ENCODE data around the gene BDNF.
"Not testable (repeated sequence)": the region's sequence is repeated elsewhere in the genome, so short reads cannot be mapped to it uniquely, and the experiment has no call there.

BDNF gene

DNA sequence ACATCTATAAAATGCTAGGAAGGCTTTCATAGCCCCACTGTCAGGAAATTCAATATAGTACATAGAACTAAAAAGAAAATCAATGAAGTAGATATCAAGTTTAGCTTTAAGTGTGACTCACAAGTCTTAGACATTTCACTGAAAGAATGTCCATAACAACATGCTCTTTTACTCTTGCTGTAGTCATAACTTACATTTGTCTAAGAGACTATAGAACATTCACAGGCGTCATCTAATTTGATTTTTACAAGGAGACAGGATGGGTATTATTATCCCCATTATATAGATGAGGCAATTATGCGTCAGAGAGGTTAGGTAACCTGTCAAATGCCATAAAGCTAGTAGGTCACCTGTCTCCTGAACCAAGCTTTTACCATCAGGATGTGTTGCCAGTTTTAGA lies 36.9 kb downstream of the BDNF start:
- DNase-seq = no peak

DNA sequence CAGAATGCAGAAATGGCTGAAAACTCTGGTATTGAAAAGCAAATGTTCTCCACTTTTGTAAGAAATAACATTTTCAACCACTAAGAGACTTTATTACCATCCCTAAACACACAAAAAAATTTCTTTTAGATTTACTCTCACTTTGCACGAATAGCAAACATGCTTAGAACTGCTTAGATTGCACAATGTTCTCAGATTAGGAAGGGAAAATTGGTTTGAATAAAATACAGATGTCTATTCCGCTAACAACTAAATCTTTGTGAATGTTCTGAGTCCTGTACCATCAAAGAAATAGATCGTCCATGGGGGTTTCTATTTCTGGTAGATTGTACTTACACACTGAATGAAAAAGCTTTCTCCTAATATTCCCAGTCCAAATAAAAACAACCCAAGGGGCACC lies 40.1 kb downstream of the BDNF start:
- DNase-seq = no peak

DNA sequence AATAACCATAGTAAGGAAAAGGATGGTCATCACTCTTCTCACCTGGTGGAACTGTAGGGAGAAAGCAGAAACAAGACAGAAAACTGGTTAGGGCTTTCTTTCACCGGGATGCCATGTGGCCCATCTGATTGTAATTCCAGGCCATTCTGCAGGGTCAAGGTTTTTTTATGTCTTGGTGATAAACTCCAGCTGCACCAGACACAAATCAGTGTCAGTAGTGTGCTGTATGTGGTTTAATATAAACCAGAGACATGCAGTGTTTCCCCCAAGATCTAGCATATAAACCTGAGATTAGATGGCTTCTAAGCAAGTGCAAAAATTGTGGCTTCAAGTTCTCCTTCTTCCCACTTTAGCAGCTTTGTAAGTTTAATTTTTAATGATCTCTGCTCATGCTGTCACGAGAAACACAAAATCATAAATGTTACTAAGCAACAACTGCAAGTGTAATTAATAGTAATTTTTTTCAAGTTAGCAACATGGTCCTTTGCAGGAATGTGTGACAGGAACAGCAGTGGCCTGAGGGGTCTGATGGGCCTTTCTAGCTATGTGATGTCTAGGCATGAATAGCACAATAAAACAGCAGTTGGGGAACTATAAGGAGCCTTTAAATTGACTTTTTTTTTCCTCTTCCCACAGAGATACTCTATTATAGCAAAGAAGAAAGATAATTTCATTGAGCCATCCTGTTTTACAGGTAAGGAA lies 41.6 kb downstream of the BDNF start:
- no peak for DNase-seq

DNA sequence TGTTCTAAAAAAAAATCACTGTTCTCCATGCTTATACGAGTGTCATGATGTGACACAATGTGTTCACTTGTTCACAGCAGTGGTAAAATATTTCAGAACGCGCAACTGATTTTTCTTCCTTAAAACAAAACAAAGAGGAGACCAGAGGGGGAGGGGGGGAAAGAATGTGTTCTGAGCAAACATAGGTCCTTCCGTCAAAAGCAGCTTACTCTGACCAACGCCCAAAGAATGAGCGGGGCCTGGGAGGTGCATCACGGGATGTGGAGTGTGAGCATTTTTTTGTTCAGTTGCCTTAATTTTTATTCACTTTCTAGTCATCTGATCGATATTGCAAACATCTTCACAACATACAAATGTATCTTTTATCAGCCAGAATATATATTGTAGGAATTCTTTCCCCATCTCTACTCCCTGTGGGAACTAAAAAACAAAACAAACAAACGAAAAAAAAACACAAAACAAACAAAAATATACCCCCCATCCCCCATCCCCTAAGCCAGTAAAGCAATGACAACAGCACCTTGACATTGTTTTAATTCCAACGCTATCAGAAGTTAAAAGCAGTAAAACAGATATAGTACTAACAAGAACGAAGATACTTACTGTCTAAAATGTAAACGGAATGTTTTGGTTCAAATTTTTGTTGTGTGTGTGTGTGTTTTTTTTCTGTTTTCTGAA lies 43.3 kb downstream of the BDNF start:
- DNase-seq = no peak

DNA sequence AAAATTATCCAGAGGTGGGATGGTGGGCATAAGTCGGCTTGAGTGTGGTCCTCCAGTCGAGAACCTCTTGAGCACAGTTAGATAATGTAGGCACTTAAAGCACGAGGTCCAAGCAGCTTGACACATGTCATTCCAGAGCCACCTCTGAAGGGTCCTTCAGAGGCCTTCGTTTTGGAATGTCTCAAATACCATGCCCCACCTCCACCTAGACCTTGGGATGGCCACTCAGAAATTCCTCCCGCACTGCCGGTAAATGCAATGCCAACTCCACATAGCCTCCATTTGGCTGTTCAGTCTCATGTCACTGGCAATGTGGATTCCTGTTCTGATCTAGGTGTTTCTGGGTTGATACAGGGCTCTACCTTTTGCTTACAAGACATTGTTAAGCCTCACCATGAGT lies 43.9 kb downstream of the BDNF start:
- DNase-seq = no peak

DNA sequence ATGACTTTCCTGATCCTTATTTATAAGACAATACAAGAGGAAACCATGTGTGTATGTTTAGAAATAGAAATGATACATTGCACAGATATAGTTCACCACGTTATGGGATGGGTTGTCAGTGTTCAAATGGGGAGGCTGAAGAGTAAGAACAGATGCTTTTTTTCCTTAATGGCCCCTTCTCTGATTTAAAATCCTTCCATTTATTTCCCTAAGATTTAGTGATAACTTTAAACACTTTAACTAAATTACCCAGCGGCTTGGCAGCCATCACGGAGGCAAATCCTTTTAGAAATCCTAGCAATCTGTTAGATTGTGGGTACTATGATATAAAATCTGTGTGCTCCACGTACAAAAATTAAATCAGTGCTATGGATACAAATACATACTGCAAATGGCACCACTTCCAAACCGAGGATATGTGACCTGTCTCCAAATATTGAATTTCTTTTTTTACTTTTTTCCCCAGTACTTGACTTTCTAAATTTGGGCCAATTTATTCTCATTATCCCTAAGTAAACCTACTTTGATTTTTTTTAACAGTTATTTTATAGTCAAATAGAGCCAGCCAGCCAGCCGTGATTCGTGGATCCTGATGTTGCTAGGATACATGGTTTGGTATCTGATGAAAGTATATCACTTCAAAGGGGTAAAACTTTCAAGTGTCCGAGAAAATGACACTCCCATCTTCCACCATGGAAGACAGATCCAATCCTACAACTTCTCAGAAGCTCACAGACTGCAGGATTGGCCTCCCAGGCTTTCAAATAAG lies 46.1 kb downstream of the BDNF start:
- no peak for DNase-seq

DNA sequence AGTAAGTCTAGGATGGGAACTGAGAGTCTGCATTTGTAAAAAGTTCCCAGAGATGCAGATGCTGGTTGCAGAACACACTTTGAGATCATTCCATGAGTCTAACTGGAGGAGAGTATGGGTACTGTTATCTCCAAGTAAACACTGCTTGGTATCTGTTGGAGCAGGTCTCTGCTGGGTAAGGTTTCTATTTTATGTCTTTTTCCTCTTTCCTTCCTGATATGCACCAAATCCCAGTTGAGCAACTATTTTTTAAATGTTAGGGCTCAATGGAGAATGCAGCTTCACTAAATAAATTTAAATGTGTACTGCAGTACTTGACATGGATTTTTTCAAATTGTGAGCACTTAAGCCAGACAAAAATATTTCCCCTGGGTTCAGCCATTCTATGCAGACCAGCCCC lies 48.5 kb downstream of the BDNF start:
- no peak for DNase-seq

DNA sequence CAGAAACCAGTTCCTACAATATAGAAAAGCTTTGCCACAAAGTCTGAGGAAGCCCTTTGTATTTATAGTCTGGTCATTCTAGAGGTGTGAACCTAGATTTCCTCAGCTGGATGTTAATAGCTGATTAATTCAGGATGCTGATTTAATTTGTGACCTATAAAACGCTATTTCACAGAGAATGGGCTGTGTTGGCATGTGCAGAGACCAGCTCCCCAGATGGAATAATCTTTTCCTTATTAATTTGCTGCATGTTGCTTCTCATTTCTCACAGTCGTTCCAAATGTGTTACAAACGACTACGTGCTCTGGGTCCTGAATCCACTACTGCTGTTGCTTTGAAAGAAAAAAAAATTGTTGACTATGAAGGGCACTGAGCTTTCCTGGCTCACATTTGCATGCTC lies 49.3 kb downstream of the BDNF start:
- DNase-seq = no peak

DNA sequence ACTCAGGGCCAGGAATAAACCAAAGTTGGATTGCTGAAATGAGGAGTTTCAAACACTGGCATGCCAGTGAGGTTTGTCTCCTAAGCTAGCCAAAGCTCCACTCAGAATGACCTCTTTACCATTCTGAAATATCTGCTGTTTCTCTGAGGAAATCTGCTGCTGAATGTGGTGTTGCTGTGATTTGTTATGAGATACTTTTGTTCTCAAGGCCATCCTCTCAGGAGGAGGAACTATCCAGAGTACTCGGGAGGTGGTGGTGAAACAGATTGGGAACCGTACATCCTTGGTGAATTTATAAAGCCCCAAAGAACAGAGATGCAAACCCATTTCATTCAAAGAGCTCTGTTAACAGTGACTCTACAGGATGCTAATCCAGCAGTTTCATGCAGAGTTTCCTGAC lies 50.5 kb downstream of the BDNF start:
- DNase-seq = no peak

DNA sequence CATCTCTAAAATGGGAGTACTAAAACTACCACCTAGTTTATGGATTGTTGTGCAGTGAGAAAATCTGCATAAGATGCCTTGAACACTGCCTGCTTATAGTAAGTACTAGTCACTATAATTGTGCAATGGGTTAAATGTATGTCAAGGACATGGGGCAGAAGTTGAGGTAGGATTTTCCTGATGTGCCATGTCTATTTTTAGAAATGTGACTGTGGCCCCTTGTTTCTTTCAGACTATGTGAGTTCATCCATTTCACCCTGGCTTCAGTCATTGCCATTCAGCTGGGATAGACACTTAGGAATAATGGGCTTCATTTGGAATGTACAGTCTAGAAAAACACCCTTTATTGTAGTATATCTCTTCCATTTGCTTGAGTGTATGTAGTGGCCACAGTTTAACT lies 51.4 kb downstream of the BDNF start:
- no peak for DNase-seq

DNA sequence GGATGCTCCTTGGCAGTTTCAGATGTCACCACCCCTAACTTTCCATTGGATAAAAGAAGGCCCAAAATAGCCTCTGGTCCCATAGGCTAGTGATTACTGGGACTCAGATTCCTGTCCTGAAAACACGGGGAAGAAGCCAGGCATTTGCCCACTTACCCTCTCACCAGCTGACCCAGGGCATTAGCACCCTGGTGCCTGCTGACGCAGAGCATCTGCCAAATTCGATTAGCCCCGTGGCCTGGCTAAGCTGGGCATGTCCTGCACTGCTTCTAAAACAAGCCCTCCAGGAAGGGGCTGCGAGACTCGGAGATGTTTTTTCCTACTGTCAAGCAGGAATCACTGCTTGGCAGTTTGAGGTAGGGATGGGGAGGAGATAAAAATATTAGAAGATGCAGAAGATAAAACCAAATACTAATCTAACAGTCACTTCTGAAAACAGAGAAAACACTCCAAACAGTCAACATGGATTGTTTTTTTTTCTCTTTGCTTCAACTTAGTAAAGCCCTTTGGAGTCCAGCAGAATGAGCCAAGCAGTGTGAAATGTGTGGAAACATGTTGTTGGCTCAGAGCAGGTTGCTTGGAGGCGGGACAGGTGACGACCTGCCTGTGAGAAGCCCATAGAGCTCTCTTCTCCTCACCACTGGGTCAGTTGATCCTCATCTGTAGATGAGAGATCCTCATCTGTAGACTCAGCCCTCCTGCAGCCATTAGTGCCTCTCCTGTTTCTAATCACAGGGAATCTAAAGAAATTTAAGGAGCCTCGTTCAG lies 54.0 kb downstream of the BDNF start:
- no peak for DNase-seq

DNA sequence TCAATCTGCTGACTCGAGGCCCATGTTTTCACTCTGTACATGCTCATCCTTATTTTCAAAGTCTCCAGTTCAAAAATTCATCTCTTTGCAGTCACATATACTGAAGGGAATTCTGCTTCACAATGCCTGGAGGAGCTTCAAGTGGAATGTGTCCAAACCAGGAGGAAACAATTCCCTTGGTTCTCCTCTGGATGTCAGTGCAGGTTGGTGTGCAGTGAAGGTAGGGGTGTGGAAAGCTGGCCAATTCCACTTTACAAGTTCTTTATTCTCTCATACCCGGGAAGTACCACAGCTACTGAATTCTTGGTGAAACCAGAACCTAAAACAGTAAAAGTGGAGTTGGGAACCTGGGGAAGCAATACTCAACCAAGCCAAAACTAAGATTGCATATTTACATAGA lies 57.3 kb downstream of the BDNF start:
- no peak for DNase-seq

DNA sequence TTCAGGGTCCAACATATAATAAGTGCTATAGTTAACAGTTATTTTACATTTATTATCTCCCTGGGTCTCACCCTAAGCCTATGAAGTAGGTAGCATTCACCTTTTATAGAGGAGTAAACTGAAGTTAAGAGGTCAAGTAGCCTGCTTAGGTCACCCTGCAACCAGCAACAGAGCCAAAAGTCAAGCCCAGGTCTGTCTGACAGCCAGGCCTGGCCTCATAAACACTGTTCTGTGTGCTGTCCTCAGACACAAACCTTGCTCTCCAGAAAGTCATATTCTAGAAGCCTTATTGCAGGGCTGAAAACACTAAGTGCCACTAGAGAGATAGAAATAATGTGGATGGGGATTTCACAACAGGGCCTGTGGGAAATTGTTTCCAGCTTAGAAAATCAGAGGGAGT lies 59.3 kb downstream of the BDNF start:
- no peak for DNase-seq

DNA sequence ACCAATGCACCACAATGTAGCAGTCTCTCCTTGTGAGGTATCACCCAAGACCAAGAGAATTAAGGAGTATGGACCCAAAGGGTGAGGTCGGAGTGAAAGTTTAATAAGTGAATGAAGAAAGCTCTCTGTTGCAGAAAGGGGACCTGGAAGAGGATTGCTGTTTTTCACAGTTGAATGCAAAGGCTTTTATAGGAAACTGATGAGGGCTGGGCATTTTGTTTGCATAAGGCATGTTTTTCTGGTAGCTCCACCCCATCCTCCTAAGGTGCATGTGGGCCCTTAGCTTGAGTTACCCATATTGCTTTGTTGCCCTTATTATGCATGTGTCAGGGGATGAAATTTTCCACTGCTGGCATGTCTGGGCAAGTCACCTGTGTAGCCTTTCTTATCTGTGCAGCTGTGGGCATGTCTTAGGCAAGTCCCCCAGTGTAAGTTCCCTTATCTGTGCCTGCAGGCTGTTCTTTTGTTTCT lies 64.7 kb downstream of the BDNF start:
- DNase-seq = no peak

DNA sequence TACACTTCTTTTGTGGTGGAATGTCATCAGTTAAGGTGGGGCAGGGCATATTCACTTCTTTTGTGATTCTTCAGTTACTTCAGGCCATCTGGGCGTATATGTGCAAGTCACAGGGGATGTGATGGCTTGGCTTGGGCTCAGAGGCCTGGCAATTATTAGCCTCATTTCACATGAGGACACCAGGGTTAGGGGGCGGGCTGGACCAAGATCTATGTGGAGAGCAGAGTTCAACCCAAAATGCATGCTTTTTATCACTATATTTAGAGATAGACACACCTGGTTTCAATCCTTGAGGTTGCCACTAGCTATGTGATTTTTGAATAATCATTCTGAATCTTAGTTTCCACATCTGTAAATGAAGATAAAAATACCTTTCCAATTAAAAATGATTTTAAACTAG lies 65.5 kb downstream of the BDNF start:
- DNase-seq = not testable (repeated sequence)

DNA sequence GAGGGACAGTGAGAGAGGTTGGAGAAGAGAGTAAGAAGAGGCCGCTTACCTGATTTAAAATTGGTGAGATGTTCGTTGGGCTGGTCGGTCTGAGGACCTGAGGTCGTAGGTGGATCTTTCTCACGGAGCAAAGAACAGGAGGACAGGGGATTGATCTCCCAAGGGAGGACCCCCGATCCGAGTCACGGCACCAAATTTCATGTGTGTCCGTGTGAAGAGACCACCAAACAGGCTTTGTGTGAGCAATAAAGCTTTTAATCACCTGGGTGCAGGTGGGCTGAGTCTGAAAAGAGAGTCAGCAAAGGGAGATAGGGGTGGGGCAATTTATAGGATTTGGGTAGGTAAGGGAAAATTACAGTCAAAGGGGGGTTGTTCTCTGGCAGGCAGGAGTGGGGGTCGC lies 66.0 kb downstream of the BDNF start:
- not testable (repeated sequence) for DNase-seq

DNA sequence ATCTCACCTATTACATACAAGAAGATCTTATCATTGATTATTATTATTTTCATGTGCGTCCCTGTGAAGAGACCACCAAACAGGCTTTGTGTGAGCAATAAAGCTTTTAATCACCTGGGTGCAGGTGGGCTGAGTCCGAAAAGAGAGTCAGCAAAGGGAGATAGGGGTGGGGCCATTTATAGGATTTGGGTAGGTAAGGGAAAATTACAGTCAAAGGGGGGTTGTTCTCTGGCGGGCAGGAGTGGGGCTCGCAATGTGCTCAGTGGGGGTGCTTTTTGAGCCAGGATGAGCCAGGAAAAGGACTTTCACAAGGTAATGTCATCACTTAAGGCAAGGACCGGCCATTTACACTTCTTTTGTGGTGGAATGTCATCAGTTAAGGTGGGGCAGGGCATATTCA lies 71.2 kb downstream of the BDNF start:
- DNase-seq = not testable (repeated sequence)

DNA sequence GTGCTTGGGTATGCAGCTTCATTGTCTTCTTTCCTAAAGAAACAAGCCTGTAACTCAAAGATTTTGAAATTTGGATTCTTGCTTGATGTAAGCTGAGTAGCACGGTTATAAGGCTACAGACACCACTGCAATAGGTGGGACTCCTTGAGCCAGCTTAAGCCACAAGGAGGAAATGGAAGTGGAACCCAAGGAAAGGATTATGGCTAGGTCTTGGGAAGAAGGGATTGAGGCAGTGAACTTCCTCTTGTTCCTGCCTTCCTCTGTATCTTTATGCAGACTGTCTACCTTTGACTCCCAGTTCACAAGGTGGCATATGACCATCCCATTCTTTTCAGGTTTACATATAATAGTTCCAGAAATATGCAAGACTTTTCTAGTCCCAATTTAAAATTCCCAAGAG lies 72.3 kb downstream of the BDNF start:
- no peak for DNase-seq

DNA sequence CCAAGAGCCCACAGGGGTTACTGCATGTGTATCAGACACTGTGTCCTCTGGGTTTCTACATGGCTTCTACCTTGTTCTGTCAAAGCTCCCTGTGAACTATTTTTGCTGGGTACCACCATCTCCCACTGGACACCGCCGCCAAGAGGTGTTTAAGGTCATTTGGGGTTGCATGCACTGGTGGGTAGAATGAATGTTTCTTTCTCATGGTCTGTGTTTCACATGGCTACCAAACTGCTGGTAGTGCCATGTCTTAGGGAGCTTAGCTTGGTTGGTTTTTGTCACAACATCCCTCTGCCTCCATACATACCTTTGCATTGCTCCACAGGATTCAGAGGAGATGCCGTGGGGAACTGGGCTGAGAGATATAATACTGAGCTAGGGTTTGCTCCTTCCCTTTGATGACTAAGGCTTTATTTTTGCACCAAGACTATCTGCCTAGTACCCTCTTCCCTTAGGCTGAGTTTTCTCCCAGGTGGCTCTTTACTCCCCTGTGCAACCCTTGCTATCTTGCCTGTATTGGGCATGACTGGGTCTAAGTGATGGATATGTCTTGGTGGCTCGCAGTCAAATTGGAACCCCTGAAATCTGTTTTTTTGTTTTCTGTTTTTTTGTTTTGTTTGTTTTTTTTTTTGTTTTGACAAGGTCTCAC lies 73.2 kb downstream of the BDNF start:
- DNase-seq = no peak

DNA sequence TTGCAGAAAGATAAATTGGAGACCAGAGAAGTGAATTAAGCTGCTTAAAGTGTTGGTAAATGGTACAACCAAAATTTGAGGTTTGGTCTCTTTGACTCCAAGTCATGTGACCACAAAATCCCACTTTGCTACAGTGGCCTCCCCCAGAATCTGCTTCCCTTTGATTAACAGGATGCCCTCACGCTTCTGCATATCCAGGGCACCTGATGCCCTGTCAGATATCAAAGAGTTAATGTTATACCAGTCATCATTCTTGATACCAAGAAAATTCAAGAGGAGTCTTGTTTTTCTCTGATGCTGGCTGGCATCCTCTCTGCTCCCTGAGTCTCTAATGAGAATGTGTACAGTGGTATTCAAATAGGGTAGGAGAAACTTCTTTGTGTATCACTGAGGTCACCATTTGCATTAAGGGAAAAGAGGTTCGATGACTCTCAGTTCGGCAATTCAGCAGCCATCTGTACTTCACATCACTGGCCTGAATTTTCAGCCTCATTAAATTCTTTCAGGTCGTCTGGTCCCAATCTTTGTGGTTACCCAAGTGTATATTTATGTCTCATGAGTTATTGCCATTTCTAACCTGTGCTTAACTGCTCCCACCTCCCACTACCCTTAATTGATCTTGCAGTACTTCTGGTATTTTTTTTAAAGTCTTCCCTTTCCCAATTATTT lies 73.9 kb downstream of the BDNF start:
- no peak for DNase-seq

DNA sequence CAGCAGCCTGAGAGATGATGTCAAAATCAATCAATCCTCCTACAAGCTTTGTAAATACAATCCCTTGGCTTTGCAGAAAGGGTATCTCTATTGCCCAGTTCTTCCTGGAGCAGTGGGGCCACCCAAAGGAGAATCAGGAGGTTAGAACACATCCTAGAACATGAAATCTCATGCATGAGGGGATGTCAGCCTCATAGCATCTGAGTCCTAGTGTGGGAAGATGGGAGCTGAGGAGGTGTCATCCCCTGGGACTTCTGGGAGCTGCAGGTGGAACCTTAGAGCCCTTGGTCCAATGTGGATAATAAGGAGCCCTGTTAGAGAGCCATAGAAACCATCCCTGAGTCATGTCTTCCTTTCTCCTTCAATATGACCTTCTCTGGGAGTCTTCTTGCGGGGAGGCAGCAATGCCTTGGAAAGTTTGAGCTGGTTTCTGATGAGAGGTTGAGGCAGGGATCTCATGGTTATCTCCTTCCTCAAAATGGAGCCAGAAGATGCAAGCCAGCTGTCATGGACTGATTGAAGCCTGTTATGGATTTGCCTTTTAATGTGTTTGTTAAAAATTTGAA lies 74.8 kb downstream of the BDNF start:
- no peak for DNase-seq

All from activated CD4-positive, alpha-beta T cell treated with anti-CD3 and anti-CD28 coated beads, Interleukin-2, amount 50 U/mL, for 1 hour (primary cell).